NCI-H69 (cell line): ENCODE data around the gene FBP1.
"Not testable (repeated sequence)": the region's sequence is repeated elsewhere in the genome, so short reads cannot be mapped to it uniquely, and the experiment has no call there.

Experiments used
- DNase-seq: peaks from one replicate; lab custom pipeline; 2025; lab: John Stamatoyannopoulos, UW

The FBP1 gene

GRCh38 chr9:94613003-94613402 is 26.3 kb downstream of the FBP1 start:
- DNase-seq, result no peak

DNA sequence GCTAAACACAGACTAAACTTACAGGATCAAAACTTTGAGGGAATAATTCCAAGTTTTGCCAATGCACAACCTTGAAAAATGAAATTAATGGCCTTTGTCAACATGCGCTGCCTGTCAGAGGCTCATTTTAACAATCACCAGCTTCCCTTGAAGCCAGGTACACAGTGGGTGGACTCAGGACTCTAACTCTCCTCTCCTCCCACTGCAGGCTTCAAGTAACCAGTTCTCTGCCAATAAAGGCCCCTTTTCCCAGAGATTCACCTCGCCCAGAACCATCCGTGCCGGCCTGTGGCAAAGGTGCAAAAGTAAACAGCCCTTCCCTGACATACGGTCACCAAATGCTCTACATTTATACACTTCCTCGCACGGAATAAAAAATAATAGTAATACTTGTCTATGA is 27.2 kb downstream of the FBP1 start:
- DNase-seq, result no peak

GRCh38 chr9:94611638-94612068 is 27.7 kb downstream of the FBP1 start:
- no peak for DNase-seq

GRCh38 chr9:94610181-94610606 is 29.1 kb downstream of the FBP1 start:
- no peak for DNase-seq

- no peak for DNase-seq
Measured at GRCh38 chr9:94607423-94607691, 32.0 kb downstream of the FBP1 start.

GRCh38 chr9:94606646-94607422 is 32.5 kb downstream of the FBP1 start:
- no peak for DNase-seq

DNA sequence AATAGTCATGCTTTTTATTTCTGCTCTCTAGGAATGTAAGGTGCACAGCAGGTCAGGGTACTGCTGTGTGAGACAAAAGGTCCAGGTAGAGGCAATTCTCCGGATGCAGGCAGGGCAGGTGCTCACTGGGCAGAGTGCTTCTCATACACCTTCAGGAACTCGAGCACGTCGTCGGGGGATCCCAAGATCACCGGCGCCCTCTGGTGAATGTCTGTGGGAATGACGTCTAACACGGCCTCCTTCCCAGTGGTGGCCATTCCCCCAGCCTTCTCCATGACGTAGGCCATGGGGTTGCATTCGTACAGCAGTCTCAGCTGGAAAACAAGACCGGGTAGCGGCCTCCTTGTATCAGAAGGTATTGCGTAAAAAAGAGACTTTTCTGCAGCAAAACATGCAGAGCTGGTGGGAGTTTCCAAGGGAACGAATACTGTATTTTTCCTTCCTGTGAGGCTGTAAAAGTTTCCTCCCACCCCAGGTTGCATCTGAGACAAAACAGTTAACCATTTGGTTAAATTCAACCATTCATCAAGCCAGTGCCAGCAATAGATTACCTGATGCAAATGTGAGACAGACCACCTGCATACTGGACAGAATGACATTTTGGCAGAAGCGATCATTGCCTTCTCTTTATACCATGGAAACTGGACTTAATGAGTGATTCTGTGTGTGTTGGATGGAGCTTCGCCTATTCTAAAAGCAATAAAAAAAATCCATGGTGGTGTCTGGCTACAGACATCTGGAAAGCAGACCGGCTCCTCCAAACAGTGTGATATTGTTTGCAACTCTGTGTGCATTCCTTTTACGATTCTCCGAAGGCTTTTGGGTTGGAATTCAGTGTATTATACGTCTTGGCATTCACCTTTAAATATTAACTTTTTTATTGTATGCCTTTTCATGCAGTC is 35.8 kb downstream of the FBP1 start:
- peak; percentile 74 for DNase-seq

DNA sequence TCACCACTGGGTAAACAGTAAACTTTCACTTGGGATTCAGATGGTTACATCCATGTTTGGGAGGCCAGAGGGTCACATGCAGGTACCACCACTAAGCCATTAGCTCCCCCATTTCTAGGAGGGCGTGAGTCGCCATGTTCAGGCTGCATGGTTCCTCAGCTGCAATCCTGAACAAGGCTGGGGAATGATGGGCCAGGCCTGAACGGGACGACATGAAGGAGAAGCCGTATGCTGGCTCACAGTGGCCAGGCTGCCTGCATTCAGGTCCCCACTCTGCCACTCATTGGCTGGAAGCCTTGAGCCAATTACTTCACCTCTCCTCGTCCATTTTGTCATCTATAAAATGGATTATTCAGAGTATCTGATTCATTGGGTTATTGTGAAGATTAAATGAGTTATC is 36.7 kb downstream of the FBP1 start:
- DNase-seq, result no peak

DNA sequence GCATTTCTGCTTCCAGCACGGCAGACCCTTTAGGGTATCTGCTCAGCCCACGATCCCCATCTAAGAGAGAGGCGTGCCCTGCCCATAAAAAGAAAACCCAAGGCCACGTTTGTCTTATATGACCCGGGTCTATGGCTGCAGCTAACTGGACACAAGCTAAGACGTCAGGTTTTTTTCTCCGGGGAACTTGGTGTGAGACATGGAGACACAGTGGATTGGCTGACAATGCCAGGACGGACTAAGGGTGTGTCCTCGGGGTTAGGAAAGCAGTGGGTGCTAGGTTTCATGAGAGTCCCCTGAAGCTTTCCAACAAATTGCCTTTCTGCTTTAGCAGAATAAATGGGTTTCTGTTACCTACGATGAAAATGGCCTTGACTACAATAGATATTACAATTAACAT is 38.6 kb downstream of the FBP1 start:
- DNase-seq, result no peak

GRCh38 chr9:94600258-94600657 is 39.1 kb downstream of the FBP1 start:
- no peak for DNase-seq

GRCh38 chr9:94599102-94599501 is 40.2 kb downstream of the FBP1 start:
- DNase-seq, result no peak

DNA sequence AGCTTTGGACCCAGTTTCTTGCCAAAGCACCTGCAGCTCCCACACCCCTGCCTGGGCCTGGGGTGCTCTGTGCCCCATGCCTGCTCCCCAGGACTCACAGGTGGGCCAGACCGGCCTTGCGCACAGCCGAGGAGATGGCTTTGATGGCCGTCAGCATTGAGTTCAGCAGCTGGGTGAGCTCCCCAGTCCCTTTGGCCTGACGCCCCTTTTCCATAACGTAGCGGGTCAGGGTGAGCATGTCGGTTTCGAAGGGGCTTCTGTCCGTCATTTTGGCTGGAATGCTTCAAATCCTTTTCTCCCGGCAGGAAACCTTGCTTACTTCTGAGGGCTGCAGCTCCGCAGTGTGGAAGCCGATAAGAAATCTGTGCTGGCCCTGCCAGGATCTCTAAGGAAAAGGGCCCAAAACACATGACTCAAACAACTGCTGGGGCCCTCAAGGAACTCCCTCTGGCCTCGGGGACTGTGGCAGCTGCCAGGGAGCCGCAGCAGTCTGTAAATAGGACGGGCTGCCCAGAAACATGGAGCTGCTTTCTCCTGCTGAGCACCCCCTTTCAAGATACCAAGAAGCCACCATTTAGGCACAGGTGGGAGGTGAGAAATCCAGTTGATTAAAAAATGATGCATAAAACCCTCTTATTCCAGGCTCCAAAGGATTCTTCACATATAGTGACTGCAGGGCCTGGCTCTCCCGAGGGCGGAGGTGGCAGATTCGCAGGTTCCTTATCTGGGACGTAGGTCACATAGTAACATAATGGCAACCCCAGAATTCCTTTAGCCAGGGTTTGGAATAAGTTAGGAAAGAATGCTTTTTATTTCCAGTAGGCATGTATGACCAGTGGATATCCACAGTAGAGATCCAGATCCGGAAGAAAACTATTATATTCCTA is 45.6 kb downstream of the FBP1 start, which contains the start of gene FBP2:
Gene FBP2 (minus strand): TSS at position 366 of the 887 bp plus-strand sequence. CDS start 98 bp downstream, at position 268.
- no peak for DNase-seq

GRCh38 chr9:94592683-94593082 is 46.6 kb downstream of the FBP1 start:
- not testable (repeated sequence) for DNase-seq

- peak; percentile 14 for DNase-seq
Measured at GRCh38 chr9:94591876-94592275, 47.4 kb downstream of the FBP1 start.

- not testable (repeated sequence) for DNase-seq
Measured at GRCh38 chr9:94591046-94591545, 48.2 kb downstream of the FBP1 start.

DNA sequence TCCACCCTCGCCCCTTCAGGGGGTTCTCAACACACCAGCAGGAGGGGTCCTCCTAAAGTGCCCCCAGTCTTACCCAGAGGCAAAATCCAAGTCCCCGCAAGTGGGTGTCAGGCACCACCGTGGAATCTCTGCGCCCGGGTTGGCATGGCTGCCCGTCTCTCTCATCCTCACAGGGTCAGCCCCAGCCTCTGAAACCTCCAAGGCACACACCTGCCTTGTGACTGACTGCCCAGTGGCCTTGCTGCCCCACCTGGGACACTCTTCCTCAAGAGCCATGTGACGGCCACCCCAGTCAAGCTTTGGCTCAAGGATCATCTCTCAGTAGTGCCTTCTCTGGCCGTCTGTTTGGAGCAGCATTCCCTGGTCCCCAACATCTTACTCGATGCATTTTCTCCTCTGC is 50.6 kb downstream of the FBP1 start:
- no peak for DNase-seq

GRCh38 chr9:94586814-94587213 is 52.5 kb downstream of the FBP1 start:
- no peak for DNase-seq

DNA sequence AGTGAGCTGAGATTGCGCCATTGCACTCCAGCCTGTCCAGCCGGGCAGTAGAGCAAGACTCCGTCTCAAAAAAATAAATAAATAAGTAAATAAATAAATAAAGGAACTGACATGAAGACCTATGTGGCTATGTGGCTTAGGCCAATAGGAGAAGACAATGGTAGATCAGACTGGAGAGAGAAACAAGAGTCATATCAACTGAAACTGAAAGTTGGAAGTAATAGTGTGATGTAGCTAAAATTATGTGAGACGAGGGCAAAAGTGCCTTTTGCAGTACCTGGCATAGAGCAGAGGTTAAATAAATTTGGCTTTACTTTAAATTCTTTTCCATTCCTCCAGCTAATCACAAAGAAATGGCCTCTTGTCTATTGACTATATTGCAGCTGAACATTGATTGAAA is 53.0 kb downstream of the FBP1 start:
- no peak for DNase-seq

- no peak for DNase-seq
Measured at GRCh38 chr9:94584555-94584954, 54.8 kb downstream of the FBP1 start.

GRCh38 chr9:94581728-94582127 is 57.6 kb downstream of the FBP1 start:
- no peak for DNase-seq

DNA sequence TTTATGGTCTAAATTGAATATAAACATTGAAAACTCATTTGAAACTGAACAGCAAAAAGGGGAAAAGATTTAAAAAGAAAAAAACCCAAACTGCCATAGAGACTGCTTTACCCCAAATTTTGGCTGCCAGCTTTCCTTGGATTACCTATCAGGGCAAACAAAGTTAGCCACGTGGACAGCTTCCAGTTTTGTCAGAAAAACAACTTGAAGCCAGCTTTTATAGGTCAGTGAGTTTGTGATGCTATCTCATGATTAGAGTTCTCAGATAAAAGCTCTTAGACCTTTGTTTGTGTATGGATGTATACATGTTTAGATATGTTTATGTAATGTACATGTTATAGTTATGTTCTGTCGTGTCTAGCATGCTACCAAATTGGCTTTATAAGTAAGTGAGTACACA is 61.7 kb downstream of the FBP1 start:
- DNase-seq, result no peak

- DNase-seq, result no peak
Measured at GRCh38 chr9:94577036-94577435, 62.3 kb downstream of the FBP1 start.
